Tibial artery (tissue), 4 donors: ENCODE measurements around the gene MUS81.
"Not testable (repeated sequence)": the region's sequence is repeated elsewhere in the genome, so short reads cannot be mapped to it uniquely, and the experiment has no call there.

Experiments
- DNase-seq, 2 donors: peaks; one replicate each; pipeline ENCODE4 v3.0.0-alpha.2; 2019
- H3K27ac ChIP-seq, 2 donors: fragments of 200-600 bp; sonication (generic) in 1 of 2; 1 replicate in 1 of 2; 2 replicates in 1 of 2; pipeline ENCODE4 v1.5.1; 2018 to 2019; ENCODE audit warnings: mild to moderate bottlenecking in 1 of 2
- H3K27me3 ChIP-seq, 2 donors: fragments of 200-600 bp; sonication (generic) in 1 of 2; one replicate each; pipeline versions ENCODE4 v1.5.1 to v1.6.0; 2016 to 2019
- H3K36me3 ChIP-seq, 3 donors: fragments of 200-600 bp; sonication (generic) in 2 of 3; one replicate each; pipeline ENCODE4 v1.5.1; 2016 to 2019; ENCODE audit warnings: mild to moderate bottlenecking in 2 of 3
- H3K4me1 ChIP-seq, 4 donors: fragments of 200-600 bp; sonication (generic) in 2 of 4; 1 replicate in 3 of 4; 2 replicates in 1 of 4; pipeline ENCODE4 v1.5.1; 2016 to 2019
- H3K4me3 ChIP-seq, 2 donors: fragments of 200-600 bp; sonication (generic) in 1 of 2; 1 replicate in 1 of 2; 2 replicates in 1 of 2; pipeline ENCODE4 v1.5.1; 2018 to 2019; ENCODE audit warnings: mild to moderate bottlenecking in 2 of 2
- H3K9me3 ChIP-seq, 3 donors: fragments of 200-600 bp; sonication (generic) in 1 of 3; one replicate each; pipeline ENCODE4 v1.5.1; 2016 to 2019
- CTCF ChIP-seq, 2 experiments: fragments of 200-600 bp in 1 of 2; fragments of 450-650 bp in 1 of 2; IDR thresholded peaks; one replicate each; pipeline ENCODE4 v1.5.1; 2017 to 2019; ENCODE audit warnings: antibody characterized with exemption in 2 of 2, mild to moderate bottlenecking in 1 of 2, moderate library complexity in 1 of 2
- intact Hi-C: fragments of 100-400 bp; cut with DNase I; formaldehyde crosslinking; loops from one replicate; pipeline ENCODE4 v1.15.0; 2023; ENCODE audit warnings: low total_unique reads

Gene MUS81

DNA sequence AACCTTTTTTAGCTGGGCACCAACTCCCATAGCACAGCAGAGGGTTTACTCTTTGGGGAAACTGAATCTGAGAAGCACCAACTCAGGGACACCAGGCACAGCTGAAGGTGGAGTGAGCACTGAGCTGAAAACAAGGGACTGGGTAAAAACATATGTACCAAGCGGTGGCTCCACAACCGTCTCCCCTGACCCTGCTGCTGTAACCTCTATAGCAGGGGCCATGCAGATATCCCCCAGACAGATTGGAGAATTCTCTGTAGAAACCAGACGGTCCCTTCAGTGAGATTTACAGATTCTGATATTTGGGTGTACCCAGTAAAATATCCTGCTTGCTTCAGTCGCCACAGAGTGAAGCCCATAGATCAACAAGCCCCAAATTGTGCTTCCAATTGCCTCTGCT, 30.8 kb upstream of the MUS81 start:
- no peak for TF ChIP-seq CTCF (IDR thresholded peaks at IDR 0.05)
- DNase-seq: peak in 1 of 2 donors; percentile 29
- Histone ChIP-seq H3K27ac (no peak overlapping the region), H3K4me1 (peaks cover 0 to 15% (median 8%) of the 10 kb centered on the region in 4 donors), H3K27me3 (no peaks in the 10 kb centered on the region), H3K36me3 (no peaks in the 10 kb centered on the region), H3K4me3 (no peak overlapping the region), H3K9me3 (no peaks in the 10 kb centered on the region)
- intact Hi-C loops: no loop called here

GRCh38 chr11:65832231-65832630, 28.0 kb upstream of the MUS81 start:
- H3K4me1 ChIP-seq: peaks cover 0 to 16% (median 9%) of the 10 kb centered on the region in 4 donors
- H3K9me3 ChIP-seq, H3K27me3 ChIP-seq, H3K4me3 ChIP-seq, H3K36me3 ChIP-seq, H3K27ac ChIP-seq, intact Hi-C loops: not testable (repeated sequence)
- peak in 1 of 2 donors; percentile 10 for DNase-seq

GRCh38 chr11:65833297-65834030, 26.8 kb upstream of the MUS81 start, which contains the start of gene SNX32:
Gene SNX32 (plus strand): TSS chr11:65833963. CDS start chr11:65834066, 103 bp downstream.
- Histone ChIP-seq H3K27me3 (no peaks in the 10 kb centered on the region), H3K4me1 (peaks cover 0 to 16% (median 9%) of the 10 kb centered on the region in 4 donors), H3K4me3 (peak within 1 kb of the TSS; percentile 57 to 66), H3K27ac (peak within 1 kb of the TSS; percentile 25 to 37), H3K36me3 (no peaks in the 10 kb centered on the region), H3K9me3 (no peaks in the 10 kb centered on the region)
- TF ChIP-seq CTCF (IDR thresholded peaks at IDR 0.05): no peak
- DNase-seq: peak; percentile 95 to 97
- intact Hi-C loops: no loop called here

DNA sequence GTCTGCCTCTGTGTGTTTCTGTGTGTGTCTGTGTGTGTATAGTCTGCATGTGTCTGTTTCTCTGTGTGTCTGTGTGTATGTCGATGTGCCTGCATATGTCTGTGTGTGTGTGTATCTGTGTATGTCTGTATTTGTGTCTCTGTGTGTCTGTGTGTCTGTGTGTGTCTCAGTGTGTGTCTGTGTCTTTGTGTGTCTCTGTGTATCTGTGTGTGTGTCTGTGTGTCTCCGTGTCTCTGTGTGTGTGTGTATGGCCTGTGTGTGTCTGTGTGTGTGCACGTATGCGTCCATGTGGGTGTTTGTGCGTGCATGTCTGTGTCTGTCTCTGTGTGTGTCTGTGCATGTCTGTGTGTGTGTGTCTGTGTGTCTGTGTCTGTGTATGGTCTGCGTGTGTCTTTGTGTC, 26.0 kb upstream of the MUS81 start:
- no peak for TF ChIP-seq CTCF (IDR thresholded peaks at IDR 0.05)
- H3K4me1 ChIP-seq: peaks cover 0 to 16% (median 9%) of the 10 kb centered on the region in 4 donors
- peak overlapping the region in 1 of 2 donors; percentile 4 for H3K27ac ChIP-seq
- H3K4me3 ChIP-seq: peak overlapping the region; percentile 57 to 66
- H3K9me3 ChIP-seq: no peaks in the 10 kb centered on the region
- peak in 1 of 2 donors; percentile 21 for DNase-seq
- intact Hi-C loops: no loop called here
- no peaks in the 10 kb centered on the region for H3K36me3 ChIP-seq
- H3K27me3 ChIP-seq: no peaks in the 10 kb centered on the region

- Histone ChIP-seq H3K9me3 (no peaks in the 10 kb centered on the region), H3K27ac (no peak overlapping the region), H3K4me1 (no peaks in the 10 kb centered on the region), H3K27me3 (no peaks in the 10 kb centered on the region), H3K4me3 (no peak overlapping the region), H3K36me3 (no peaks in the 10 kb centered on the region)
- intact Hi-C loops: no loop called here
- DNase-seq: no peak
- TF ChIP-seq CTCF (IDR thresholded peaks at IDR 0.05): no peak
Measured at GRCh38 chr11:65842144-65842543, 18.1 kb upstream of the MUS81 start.

- TF ChIP-seq CTCF (IDR thresholded peaks at IDR 0.05): no peak
- DNase-seq: no peak
- Histone ChIP-seq H3K4me3 (no peak overlapping the region), H3K27me3 (no peaks in the 10 kb centered on the region), H3K27ac (no peak overlapping the region), H3K4me1 (no peaks in the 10 kb centered on the region), H3K9me3 (no peaks in the 10 kb centered on the region), H3K36me3 (no peaks in the 10 kb centered on the region)
- intact Hi-C loops: no loop called here
Measured at GRCh38 chr11:65843811-65844210, 16.4 kb upstream of the MUS81 start.
